B cell (primary cell): ENCODE results near the gene MAP3K21. TPM values are rescaled to one million over a fixed set of nuclear protein-coding genes. Genes with fewer than 3 reads are reported as not detected.

ENCODE experiments used
- ATAC-seq: fragments of 200-7000 bp; cut with Tn5 transposase; one replicate; pipeline ENCODE4 v1.10.0; 2021; ENCODE audit warnings: low read depth, mild to moderate bottlenecking, moderate number of reproducible peaks, moderate library complexity
- CTCF ChIA-PET: fragments of 350-600 bp; sonication (Branson Sonifier 250); formaldehyde crosslinking; loops from one replicate; lab custom pipeline; 2021; ENCODE audit warnings: antibody characterized with exemption, inconsistent platforms; lab: Charles Lee
- POLR2A ChIA-PET: fragments of 350-600 bp; sonication (Branson Sonifier 250); formaldehyde crosslinking; loops from one replicate; lab custom pipeline; 2021; ENCODE audit warnings: antibody characterized with exemption; lab: Charles Lee
- DNase-seq: peaks from one replicate; pipeline ENCODE4 v3.0.0; 2013
- H2AFZ ChIP-seq: 2 replicates; pipeline ENCODE4 v1.6.1; 2012; ENCODE audit warnings: mild to moderate bottlenecking, low read depth, low read length; ENCODE audit not compliant: insufficient read depth, poor library complexity, severe bottlenecking
- H3K27ac ChIP-seq, 2 donors: 1 replicate in 1 of 2; 2 replicates in 1 of 2; pipeline ENCODE4 v1.5.1; 2012 to 2013; ENCODE audit warnings: low read length in 2 of 2, mild to moderate bottlenecking in 2 of 2, moderate library complexity in 1 of 2
- H3K27me3 ChIP-seq, 4 experiments: fragments of 200-600 bp in 1 of 4; sonication (generic) in 1 of 4; replicated peaks in 1 of 4; 1 replicate in 2 of 4; 2 replicates in 2 of 4; pipeline versions ENCODE4 v1.6.1 to v1.7.0; 2013 to 2016; ENCODE audit warnings: low read length in 3 of 4, mild to moderate bottlenecking in 2 of 4, mixed read lengths in 1 of 4, moderate library complexity in 1 of 4; ENCODE audit not compliant: insufficient read depth in 4 of 4, control insufficient read depth in 3 of 4; ENCODE audit errors: control extremely low read depth in 1 of 4
- H3K36me3 ChIP-seq, 2 experiments: replicated peaks in 1 of 2; 1 replicate in 1 of 2; 2 replicates in 1 of 2; pipeline versions ENCODE4 v1.6.1 to v1.7.1; 2013; ENCODE audit warnings: low read length in 1 of 2; ENCODE audit not compliant: insufficient read depth in 2 of 2, control insufficient read depth in 1 of 2; ENCODE audit errors: control extremely low read depth in 1 of 2, extremely low read depth in 1 of 2
- H3K4me1 ChIP-seq, 2 donors: fragments of 200-600 bp in 1 of 2; sonication (generic) in 1 of 2; 1 replicate in 1 of 2; 2 replicates in 1 of 2; pipeline versions ENCODE4 v1.5.1 to v1.6.1; 2013 to 2017; ENCODE audit warnings: low read length in 2 of 2; ENCODE audit not compliant: control insufficient read depth in 2 of 2, insufficient read depth in 2 of 2
- H3K4me2 ChIP-seq: replicated peaks from 2 replicates; pipeline ENCODE3; 2012; ENCODE audit warnings: mild to moderate bottlenecking, low read depth, low read length; ENCODE audit not compliant: poor library complexity, severe bottlenecking
- H3K4me3 ChIP-seq, 5 experiments: fragments of 200-600 bp in 1 of 5; sonication (generic) in 1 of 5; 1 replicate in 3 of 5; 2 replicates in 2 of 5; pipeline versions ENCODE4 v1.5.1 to v1.7.0; 2011 to 2016; ENCODE audit warnings: low read length in 4 of 5, mild to moderate bottlenecking in 4 of 5, low read depth in 2 of 5, control low read depth in 1 of 5, moderate library complexity in 1 of 5; ENCODE audit not compliant: insufficient read depth in 1 of 5; ENCODE audit errors: control extremely low read depth in 1 of 5, extremely low read depth in 1 of 5
- H3K79me2 ChIP-seq: fragments of 200-600 bp; sonication (generic); one replicate; pipeline ENCODE4 v1.6.0; 2016; ENCODE audit warnings: low read length; ENCODE audit not compliant: control insufficient read depth, insufficient read depth
- H3K9ac ChIP-seq: fragments of 200-600 bp; sonication (generic); 2 replicates; pipeline ENCODE4 v1.6.1; 2017; ENCODE audit warnings: mild to moderate bottlenecking, low read length, moderate library complexity
- H3K9me3 ChIP-seq, 3 donors: one replicate each; pipeline versions ENCODE4 v1.6.1 to v1.7.1; 2013; ENCODE audit warnings: low read length in 2 of 3; ENCODE audit not compliant: control insufficient read depth in 2 of 3, insufficient read depth in 1 of 3; ENCODE audit errors: control extremely low read depth in 1 of 3
- H4K20me1 ChIP-seq: 2 replicates; pipeline ENCODE4 v1.6.0; 2012; ENCODE audit warnings: mild to moderate bottlenecking, low read length; ENCODE audit not compliant: insufficient read depth, control insufficient read depth, poor library complexity, severe bottlenecking
- H3K27ac Mint-ChIP-seq: one replicate; pipeline ENCODE4 v1.8.0; 2021; ENCODE audit warnings: mixed read lengths
- H3K27me3 Mint-ChIP-seq: one replicate; pipeline ENCODE4 v1.8.0; 2021; ENCODE audit warnings: mixed read lengths
- H3K4me1 Mint-ChIP-seq: one replicate; pipeline ENCODE4 v1.8.0; 2021; ENCODE audit warnings: mixed read lengths
- H3K4me3 Mint-ChIP-seq: one replicate; pipeline ENCODE4 v1.8.0; 2021; ENCODE audit warnings: mixed read lengths
- H3K9me3 Mint-ChIP-seq: one replicate; pipeline ENCODE4 v1.8.0; 2022; ENCODE audit warnings: mixed read lengths; ENCODE audit not compliant: insufficient read depth
- CTCF ChIP-seq: fragments of 200-600 bp; IDR thresholded peaks from one replicate; pipeline ENCODE4 v1.8.0; 2022; ENCODE audit warnings: antibody characterized with exemption, mild to moderate bottlenecking
- EZH2 ChIP-seq: IDR thresholded peaks from 2 replicates; pipeline ENCODE4 v1.6.1; 2012; ENCODE audit warnings: borderline replicate concordance, low read depth, mild to moderate bottlenecking, moderate library complexity, low read length; ENCODE audit not compliant: insufficient read depth, poor library complexity, severe bottlenecking
- WGBS: methylation state at CpG from one replicate; pipeline ENCODE4 v1.1.5; 2013; ENCODE audit warnings: missing lambda C conversion rate; ENCODE audit not compliant: insufficient coverage; 5-methylcytosine and 5-hydroxymethylcytosine counted together
- intact Hi-C: fragments of 100-400 bp; cut with micrococcal nuclease; formaldehyde crosslinking; loops from one replicate; pipeline ENCODE4 v1.10.0; 2022
- polyA plus RNA-seq: library from polyadenylated mRNA; depleted of rRNA; stranded (reverse); fragments of >200 nt; gene quantifications from 2 replicates; pipeline ENCODE4 v1.2.3, GENCODE V29; 2012
- total RNA-seq, 2 donors: library from RNA; stranded (reverse); fragments of 120-200 nt in 1 of 2; gene quantifications; 1 replicate in 1 of 2; 2 replicates in 1 of 2; pipeline versions ENCODE4 v1.2.3 to v1.2.4, GENCODE V29; 2013 to 2022

Gene MAP3K21
- total and polyA plus RNA-seq, 2 donors (not counting 1 experiment from before 2014, with no cell fraction given), result 1.5 to 3.7 TPM

DNA sequence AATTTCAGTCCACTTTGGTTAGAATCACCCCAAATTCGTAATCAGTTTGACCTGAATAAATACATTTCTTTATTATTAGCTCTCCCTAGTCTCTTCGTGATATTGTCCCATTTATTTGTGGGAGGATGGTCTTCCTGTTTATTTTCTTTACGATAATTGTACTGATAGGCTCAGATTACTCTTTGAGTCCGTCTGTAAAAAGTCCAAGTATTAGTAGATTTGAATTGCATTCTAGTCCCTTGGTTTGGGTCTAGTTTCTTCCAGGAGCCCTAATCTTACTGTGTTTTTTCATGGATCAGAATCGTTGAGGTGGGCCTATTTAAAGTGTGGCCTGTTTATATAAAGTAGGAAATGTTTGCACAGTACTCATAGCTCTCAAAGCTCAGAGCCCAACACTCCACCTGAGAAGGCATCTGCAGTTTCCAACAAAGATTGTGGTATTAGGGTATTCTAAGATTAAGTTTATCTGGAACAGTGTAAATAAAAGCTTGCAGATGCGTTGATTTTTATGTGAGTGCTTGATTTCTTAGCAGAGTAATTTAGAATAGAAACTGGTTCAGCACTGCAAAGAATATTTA lies 33.1 kb downstream of the MAP3K21 start:
- Mint-ChIP-seq H3K4me1 (peaks cover 7% of the 10 kb centered on the region), H3K4me3 (no peak overlapping the region), H3K27ac (no peak overlapping the region), H3K9me3 (no peaks in the 10 kb centered on the region), H3K27me3 (no peaks in the 10 kb centered on the region)
- Histone ChIP-seq H3K36me3 (no peaks in the 10 kb centered on the region), H2AFZ (no peak overlapping the region), H3K79me2 (no peaks in the 10 kb centered on the region), H3K4me3 (no peak overlapping the region), H3K9ac (no peak overlapping the region), H3K4me1 (peaks cover 0 to 7% of the 10 kb centered on the region in 2 donors), H3K9me3 (no peaks in the 10 kb centered on the region), H4K20me1 (no peaks in the 10 kb centered on the region), H3K27me3 (no peaks in the 10 kb centered on the region), H3K4me2 (no peak overlapping the region), H3K27ac (no peak overlapping the region)
- 100% methylated on average over 2 of the region's 6 CpGs for WGBS
- POLR2A ChIA-PET, result no interaction called here
- intact Hi-C loops, result no loop called here
- no peak for DNase-seq
- CTCF ChIA-PET, result interaction anchor here (1.6 kb wide), 1 partner anchor 705 kb away, joined by 3 read pairs; no protein-coding TSS in a partner anchor
- ATAC-seq, result no peak
- TF ChIP-seq CTCF, result no peak
- no peak for TF ChIP-seq EZH2

GRCh38 chr1:233361876-233362275 lies 34.4 kb downstream of the MAP3K21 start:
- H3K4me3 ChIP-seq, result no peak overlapping the region
- H3K79me2 ChIP-seq, result no peaks in the 10 kb centered on the region
- ATAC-seq (no peak), DNase-seq (no peak)
- H3K4me1 ChIP-seq, result peaks cover 0 to 7% of the 10 kb centered on the region in 2 donors
- Mint-ChIP-seq H3K27me3 (no peaks in the 10 kb centered on the region), H3K4me1 (peaks cover 5% of the 10 kb centered on the region), H3K4me3 (no peak overlapping the region), H3K27ac (no peak overlapping the region), H3K9me3 (no peaks in the 10 kb centered on the region)
- no peaks in the 10 kb centered on the region for H3K36me3 ChIP-seq
- no peaks in the 10 kb centered on the region for H3K9me3 ChIP-seq
- no peak overlapping the region for H2AFZ ChIP-seq
- no peak overlapping the region for H3K4me2 ChIP-seq
- CTCF ChIA-PET, result interaction anchor here (0.8 to 1.6 kb wide), 4 partner anchors 25 to 704 kb away, joined by 3 to 4 read pairs (median 3); no protein-coding TSS in a partner anchor
- POLR2A ChIA-PET, result no interaction called here
- no peak overlapping the region for H3K27ac ChIP-seq
- H4K20me1 ChIP-seq, result no peaks in the 10 kb centered on the region
- intact Hi-C loops, result no loop called here
- TF ChIP-seq CTCF, result no peak
- no peak for TF ChIP-seq EZH2
- no peaks in the 10 kb centered on the region for H3K27me3 ChIP-seq
- 91% methylated on average over 18 of the region's 19 CpGs for WGBS
- H3K9ac ChIP-seq, result no peak overlapping the region
